MM.1S (cell line): ENCODE data around the gene THBS3.

ENCODE experiments used
- CTCF ChIP-seq: fragments of 300-600 bp; sonication (generic); IDR thresholded peaks from 2 replicates; pipeline ENCODE4 v1.5.1; 2016; ENCODE audit warnings: antibody characterized with exemption, low read length, mixed read lengths
- EZH2 ChIP-seq: fragments of 300-600 bp; sonication (generic); optimal IDR thresholded peaks from 2 replicates; pipeline ENCODE3; 2017; ENCODE audit warnings: low read depth, mild to moderate bottlenecking, antibody characterized with exemption, low read length, mixed read lengths
- EZH2phosphoT487 ChIP-seq: fragments of 300-600 bp; sonication (generic); IDR thresholded peaks from 2 replicates; pipeline ENCODE4 v1.6.1; 2018; ENCODE audit warnings: antibody characterized with exemption, low read length

- TF ChIP-seq CTCF (no peak), EZH2phosphoT487 (no peak), EZH2 (no peak)
These were observed 15.8 kb downstream of the THBS3 start for GRCh38 chr1:155191904-155192303.
